OCI-LY7 (cell line): Measurements from ENCODE around the gene ZDHHC13. TPM values are rescaled to one million over a fixed set of nuclear protein-coding genes. Genes with fewer than 3 reads are reported as not detected.

Experiments
- BruUV-seq: library from RNA; stranded (reverse); fragments of 400-500 nt; replicated peaks from 2 replicates; lab custom pipeline; 2021; lab: Mats Ljungman, UMichigan
- CTCF ChIA-PET: fragments of 300-600 bp; sonication (Branson Sonifier 250); formaldehyde crosslinking; loops from one replicate; lab custom pipeline; 2022; ENCODE audit warnings: antibody characterized with exemption; ENCODE audit not compliant: unreplicated experiment; lab: Charles Lee
- POLR2A ChIA-PET: fragments of 300-600 bp; sonication (Branson Sonifier 250); formaldehyde crosslinking; loops from one replicate; lab custom pipeline; 2022; ENCODE audit warnings: antibody characterized with exemption; lab: Charles Lee
- DNase-seq: peaks from one replicate; pipeline ENCODE4 v3.0.0-alpha.2; 2015; ENCODE audit warnings: low spot score
- H2AFZ ChIP-seq: fragments of 200-600 bp; sonication (generic), shearing (Covaris generic); 2 replicates; pipeline ENCODE4 v1.6.1; 2014; ENCODE audit warnings: mild to moderate bottlenecking, antibody characterized with exemption, low read length, moderate library complexity
- H3K27ac ChIP-seq: fragments of 200-600 bp; sonication (generic); 2 replicates; pipeline ENCODE4 v1.5.1; 2014; ENCODE audit warnings: mixed run types, low read depth, mild to moderate bottlenecking, moderate library complexity, low read length, inconsistent platforms; ENCODE audit not compliant: poor library complexity, severe bottlenecking
- H3K36me3 ChIP-seq: fragments of 200-600 bp; sonication (generic); 2 replicates; pipeline ENCODE4 v1.6.1; 2014; ENCODE audit warnings: mild to moderate bottlenecking, antibody characterized with exemption, low read length, moderate library complexity, mixed read lengths; ENCODE audit not compliant: insufficient read depth
- H3K4me1 ChIP-seq: fragments of 200-600 bp; sonication (generic); 2 replicates; pipeline ENCODE4 v1.5.1; 2014; ENCODE audit warnings: mild to moderate bottlenecking, low read length; ENCODE audit not compliant: insufficient read depth, poor library complexity, severe bottlenecking
- H3K4me2 ChIP-seq: fragments of 200-600 bp; sonication (generic); 2 replicates; pipeline ENCODE4 v1.6.1; 2014; ENCODE audit warnings: mild to moderate bottlenecking, low read length
- H3K4me3 ChIP-seq: fragments of 200-600 bp; sonication (generic); 2 replicates; pipeline ENCODE4 v1.5.1; 2014; ENCODE audit warnings: mild to moderate bottlenecking, low read depth, low read length; ENCODE audit not compliant: poor library complexity, severe bottlenecking
- H3K79me2 ChIP-seq: fragments of 200-600 bp; sonication (generic); 2 replicates; pipeline ENCODE4 v1.6.1; 2016; ENCODE audit warnings: low read depth, mild to moderate bottlenecking, low read length, moderate library complexity, mixed read lengths; ENCODE audit not compliant: insufficient read depth
- H3K9me2 ChIP-seq: fragments of 200-600 bp; sonication (generic); 2 replicates; pipeline ENCODE4 v1.6.1; 2016; ENCODE audit warnings: mild to moderate bottlenecking, low read length, mixed read lengths; ENCODE audit not compliant: insufficient read depth
- H3K9me3 ChIP-seq: fragments of 200-600 bp; sonication (generic); 2 replicates; pipeline ENCODE4 v1.6.1; 2014; ENCODE audit warnings: mild to moderate bottlenecking, mixed run types, low read length, mixed read lengths
- H4K20me1 ChIP-seq: fragments of 200-600 bp; sonication (generic); 2 replicates; pipeline ENCODE4 v1.6.1; 2014; ENCODE audit warnings: mild to moderate bottlenecking, antibody characterized with exemption, low read length, moderate library complexity, mixed read lengths; ENCODE audit not compliant: insufficient read depth
- EZH2phosphoT487 ChIP-seq: fragments of 200-600 bp; sonication (generic); IDR thresholded peaks from 2 replicates; pipeline ENCODE4 v1.6.1; 2018; ENCODE audit warnings: low read depth, borderline replicate concordance, mild to moderate bottlenecking, mixed run types, antibody characterized with exemption, low read length, moderate library complexity, mixed read lengths
- intact Hi-C: fragments of 100-400 bp; cut with micrococcal nuclease; formaldehyde crosslinking; loops from one replicate; pipeline ENCODE4 v1.10.0; 2022; ENCODE audit not compliant: unreplicated experiment
- total RNA-seq, 2 experiments: library from RNA; depleted of rRNA in 1 of 2; stranded (reverse); fragments of >200 nt in 1 of 2; shearing (Covaris generic) in 1 of 2; gene quantifications; 2 replicates each; pipeline ENCODE4 v1.2.3, GENCODE V29; 2014 to 2022
- TF ChIP-seq, protein P1 (sequence below): fragments of 200-600 bp; sonication (generic); conservative IDR thresholded peaks from 2 replicates; pipeline ENCODE4 v1.5.1; 2014; ENCODE audit warnings: mild to moderate bottlenecking, antibody characterized with exemption, low read length, moderate library complexity, mixed read lengths

The ZDHHC13 gene
- total RNA-seq, 2 experiments from 2014 or later = 25.0 to 28.1 TPM

DNA sequence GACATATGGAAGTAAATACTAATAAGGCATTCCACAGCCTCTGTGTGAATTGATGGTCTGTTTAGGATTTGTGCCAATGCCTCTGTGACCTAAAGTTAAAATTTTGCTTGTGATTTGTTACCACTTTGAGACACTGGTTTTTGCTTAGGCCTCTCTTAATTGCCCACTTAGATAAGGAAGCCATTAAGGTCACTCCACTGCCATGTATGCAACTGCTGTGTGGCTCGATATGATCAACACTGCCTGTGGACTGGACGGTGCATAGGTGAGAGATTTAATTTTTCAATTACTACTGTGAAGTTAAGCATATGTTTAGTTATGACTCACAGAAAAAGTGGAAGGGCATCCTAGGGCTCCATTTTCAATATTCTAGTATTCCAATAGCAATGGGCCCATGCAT lies 47.9 kb downstream of the ZDHHC13 start:
- intact Hi-C loops = no loop called here
- no TSS peak for BruUV-seq
- TF ChIP-seq, protein P1, sequence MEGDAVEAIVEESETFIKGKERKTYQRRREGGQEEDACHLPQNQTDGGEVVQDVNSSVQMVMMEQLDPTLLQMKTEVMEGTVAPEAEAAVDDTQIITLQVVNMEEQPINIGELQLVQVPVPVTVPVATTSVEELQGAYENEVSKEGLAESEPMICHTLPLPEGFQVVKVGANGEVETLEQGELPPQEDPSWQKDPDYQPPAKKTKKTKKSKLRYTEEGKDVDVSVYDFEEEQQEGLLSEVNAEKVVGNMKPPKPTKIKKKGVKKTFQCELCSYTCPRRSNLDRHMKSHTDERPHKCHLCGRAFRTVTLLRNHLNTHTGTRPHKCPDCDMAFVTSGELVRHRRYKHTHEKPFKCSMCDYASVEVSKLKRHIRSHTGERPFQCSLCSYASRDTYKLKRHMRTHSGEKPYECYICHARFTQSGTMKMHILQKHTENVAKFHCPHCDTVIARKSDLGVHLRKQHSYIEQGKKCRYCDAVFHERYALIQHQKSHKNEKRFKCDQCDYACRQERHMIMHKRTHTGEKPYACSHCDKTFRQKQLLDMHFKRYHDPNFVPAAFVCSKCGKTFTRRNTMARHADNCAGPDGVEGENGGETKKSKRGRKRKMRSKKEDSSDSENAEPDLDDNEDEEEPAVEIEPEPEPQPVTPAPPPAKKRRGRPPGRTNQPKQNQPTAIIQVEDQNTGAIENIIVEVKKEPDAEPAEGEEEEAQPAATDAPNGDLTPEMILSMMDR = no peak
- TF ChIP-seq EZH2phosphoT487 = no peak
- Histone ChIP-seq H3K4me2 (no peak overlapping the region), H3K9me2 (no peaks in the 10 kb centered on the region), H3K27ac (no peak overlapping the region), H3K4me1 (no peaks in the 10 kb centered on the region), H3K36me3 (peaks cover 80% of the 10 kb centered on the region), H3K9me3 (no peaks in the 10 kb centered on the region), H3K79me2 (no peaks in the 10 kb centered on the region), H2AFZ (no peak overlapping the region), H4K20me1 (no peaks in the 10 kb centered on the region), H3K4me3 (no peak overlapping the region)
- DNase-seq = no peak
- ChIA-PET POLR2A (no interaction called here), CTCF (no interaction called here)

DNA sequence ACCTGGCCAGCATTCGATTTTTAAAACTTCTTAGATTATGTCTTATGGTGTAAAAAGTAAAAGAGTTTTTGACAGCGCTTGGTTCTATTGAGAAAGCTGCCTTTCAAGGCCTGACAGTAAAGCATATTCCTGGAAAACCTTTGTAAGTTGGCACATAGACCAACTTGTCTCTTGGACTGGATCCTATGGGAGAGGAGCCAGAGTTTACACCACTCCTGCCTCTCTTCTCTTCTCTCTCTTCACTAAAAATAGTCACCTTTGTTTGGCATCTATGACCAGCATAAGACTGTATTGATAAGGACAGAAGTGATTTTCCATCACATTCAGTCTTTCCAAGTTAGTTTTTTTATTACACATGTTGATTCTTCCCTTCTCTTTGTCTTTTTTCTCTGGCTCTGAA lies 51.1 kb downstream of the ZDHHC13 start:
- no peaks in the 10 kb centered on the region for H3K9me2 ChIP-seq
- no peak overlapping the region for H2AFZ ChIP-seq
- H3K27ac ChIP-seq = no peak overlapping the region
- ChIA-PET CTCF (no interaction called here), POLR2A (interaction anchor here (0.9 kb wide), 1 partner anchor 14 kb away, joined by 3 read pairs; no protein-coding TSS in a partner anchor)
- H4K20me1 ChIP-seq = no peaks in the 10 kb centered on the region
- peaks cover 91% of the 10 kb centered on the region for H3K36me3 ChIP-seq
- TF ChIP-seq, protein P1 = no peak
- no peak for TF ChIP-seq EZH2phosphoT487
- no peak for DNase-seq
- no peaks in the 10 kb centered on the region for H3K79me2 ChIP-seq
- intact Hi-C loops = no loop called here
- no TSS peak for BruUV-seq
- H3K4me3 ChIP-seq = no peak overlapping the region
- H3K4me2 ChIP-seq = no peak overlapping the region
- H3K9me3 ChIP-seq = no peaks in the 10 kb centered on the region
- no peaks in the 10 kb centered on the region for H3K4me1 ChIP-seq

DNA sequence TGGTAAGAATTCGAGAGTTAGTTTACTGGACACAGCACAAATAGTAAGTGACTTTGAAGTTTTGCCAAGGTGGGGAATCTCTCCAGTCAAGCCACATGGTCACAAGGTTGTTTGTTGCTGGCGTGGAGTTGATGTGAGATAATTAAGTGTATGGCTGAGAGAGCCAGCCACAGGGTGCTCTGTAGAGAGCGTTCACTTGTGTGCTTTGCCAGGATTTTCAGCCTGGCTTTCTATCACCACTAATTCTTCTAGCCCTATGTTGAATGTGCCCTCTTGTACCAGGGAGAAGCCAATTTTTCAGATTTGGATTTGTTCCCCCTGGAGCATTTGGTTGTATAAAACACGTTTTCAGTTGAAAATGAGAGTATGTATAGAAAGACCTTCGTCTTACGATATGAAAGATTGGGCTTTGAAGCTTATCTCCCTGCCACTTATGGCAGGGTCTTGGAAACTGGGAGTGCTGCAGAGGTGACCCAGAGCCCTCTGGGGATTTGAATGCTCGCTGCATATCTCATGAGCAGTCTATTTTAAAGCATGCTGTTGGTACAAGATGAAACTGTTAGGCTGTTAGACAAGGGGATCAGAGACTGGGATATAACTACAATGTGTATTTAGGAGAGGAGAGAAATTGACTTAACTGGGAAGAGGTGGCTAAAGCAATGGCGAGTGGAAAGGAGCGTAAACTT lies 56.2 kb downstream of the ZDHHC13 start:
- ChIA-PET CTCF (no interaction called here), POLR2A (no interaction called here)
- Histone ChIP-seq H3K36me3 (peaks cover 80% of the 10 kb centered on the region), H3K27ac (no peak overlapping the region), H4K20me1 (no peaks in the 10 kb centered on the region), H3K4me1 (no peaks in the 10 kb centered on the region), H2AFZ (no peak overlapping the region), H3K9me3 (no peaks in the 10 kb centered on the region), H3K4me3 (no peak overlapping the region), H3K4me2 (no peak overlapping the region), H3K79me2 (no peaks in the 10 kb centered on the region), H3K9me2 (no peaks in the 10 kb centered on the region)
- intact Hi-C loops = no loop called here
- BruUV-seq = no TSS peak
- DNase-seq = no peak
- TF ChIP-seq, protein P1 = no peak
- TF ChIP-seq EZH2phosphoT487 = no peak
